ENCODE measurements around the gene C20orf204.

C20orf204 gene

DNA sequence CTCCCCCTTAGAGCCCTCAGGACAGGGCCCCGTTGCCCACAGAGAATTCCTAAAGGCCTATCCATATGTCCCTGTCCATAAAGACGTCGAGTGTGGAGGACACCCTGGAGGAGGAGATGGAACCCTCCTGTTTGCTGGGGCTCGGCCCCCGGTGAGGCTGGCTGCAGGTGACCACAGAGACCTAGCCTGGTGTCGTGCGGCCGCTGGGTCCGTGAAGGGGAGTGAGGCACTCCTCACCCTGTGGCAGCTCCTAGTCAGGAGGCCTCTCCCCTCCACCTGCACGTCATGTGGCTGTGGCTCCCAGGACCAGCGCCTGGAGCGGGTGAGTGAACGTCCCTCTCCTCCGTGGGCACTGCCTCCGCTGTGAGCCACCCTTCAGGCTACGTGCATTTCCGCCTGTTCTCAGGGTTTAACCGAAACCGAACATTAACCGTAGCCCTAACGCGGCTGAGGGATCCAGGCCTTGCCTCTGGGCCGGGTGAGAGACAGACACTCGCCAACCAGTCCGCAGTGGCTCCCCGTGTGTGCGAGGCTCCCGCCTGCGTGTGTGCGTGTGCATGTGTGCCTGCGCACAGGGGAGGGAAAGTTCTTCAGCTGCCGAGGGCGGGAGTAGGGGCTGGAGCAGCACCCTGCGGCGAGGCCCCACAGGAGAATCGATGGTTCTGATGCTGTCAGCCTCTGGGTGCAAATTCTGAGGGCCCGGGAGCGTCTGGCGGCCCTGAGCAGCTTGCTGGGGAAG lies 21.1 kb downstream of the C20orf204 start:
- no peak for DNase-seq

GRCh38 chr20:64057628-64058498 lies 21.9 kb downstream of the C20orf204 start:
- DNase-seq: peak; percentile 84 to 90

- no peak for DNase-seq
Measured at GRCh38 chr20:64058536-64058935, 22.6 kb downstream of the C20orf204 start.

- no peak for DNase-seq
Measured at GRCh38 chr20:64062276-64062595, 26.3 kb downstream of the C20orf204 start.

- DNase-seq: peak; percentile 92 to 94
Measured at GRCh38 chr20:64062596-64063388, 26.8 kb downstream of the C20orf204 start, which contains the start of gene TCEA2. TSS of gene TCEA2 (plus strand) at chr20:64063198. CDS start at chr20:64063313, 115 bp downstream.

DNA sequence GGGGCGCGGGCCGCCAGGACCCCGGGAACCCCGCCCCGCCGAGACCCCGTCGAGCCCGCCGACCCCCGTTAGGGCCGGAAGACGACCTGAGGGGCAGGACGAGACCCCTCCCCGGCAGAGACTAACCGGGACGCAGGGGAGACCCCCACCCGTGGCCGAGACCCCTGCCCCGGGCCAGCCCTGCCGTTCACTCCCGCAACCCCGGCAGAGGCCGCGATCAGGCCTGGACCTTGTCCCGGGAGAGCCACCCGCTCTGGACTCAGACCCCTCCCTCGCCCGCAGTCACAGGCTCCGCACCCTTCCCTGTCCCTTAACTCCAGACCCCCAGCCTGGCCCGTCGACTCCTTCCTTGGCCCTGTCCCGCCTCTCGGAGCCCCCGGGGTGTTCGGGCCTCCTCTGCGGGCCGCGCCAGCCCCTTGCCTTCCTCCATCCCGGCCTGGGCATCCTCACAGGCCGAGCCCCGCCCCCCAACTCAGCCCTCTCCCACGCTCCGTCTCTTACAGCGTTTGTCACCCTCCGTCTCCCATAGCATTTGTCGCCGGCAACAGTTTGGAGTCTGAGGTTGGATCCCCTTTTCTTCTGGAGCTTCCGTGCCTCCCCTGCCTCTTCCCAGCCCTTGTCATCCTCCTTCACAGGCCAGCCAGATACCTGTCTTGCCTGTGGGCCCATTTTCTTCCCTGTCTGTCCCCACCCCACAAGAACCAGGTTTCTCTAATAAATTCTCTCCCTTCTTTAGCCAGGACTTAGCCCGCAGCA lies 27.6 kb downstream of the C20orf204 start:
- DNase-seq: no peak

DNA sequence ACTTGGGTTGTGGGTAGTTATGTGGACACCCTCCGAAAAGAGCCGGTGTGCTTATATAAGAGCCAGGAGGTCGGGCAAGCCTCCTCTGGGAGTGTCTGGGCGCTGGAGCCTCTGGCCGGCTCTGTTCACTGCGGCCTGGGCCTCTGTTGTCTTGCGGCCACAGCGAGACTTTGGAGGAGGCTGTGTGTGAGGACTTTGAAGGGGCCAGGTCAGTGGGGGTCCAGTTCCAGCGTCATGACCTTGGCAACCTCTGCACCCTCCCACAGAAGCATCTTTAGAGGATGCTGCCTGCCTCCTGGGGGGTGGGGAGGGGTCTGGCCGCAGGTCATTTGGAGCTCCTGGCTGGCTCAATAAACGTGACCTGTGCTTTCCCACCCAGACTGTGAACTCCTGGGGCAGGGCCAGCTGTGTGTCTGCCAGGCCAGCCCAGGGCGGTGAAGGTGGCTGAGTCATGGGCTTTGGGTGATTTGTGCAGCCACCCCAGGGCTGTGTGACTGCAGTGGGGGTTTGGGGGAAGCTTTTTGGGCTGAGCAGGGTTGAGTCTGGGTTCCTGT lies 28.2 kb downstream of the C20orf204 start:
- no peak for DNase-seq

- DNase-seq: no peak
Measured at GRCh38 chr20:64065062-64065973, 29.3 kb downstream of the C20orf204 start.

DNA sequence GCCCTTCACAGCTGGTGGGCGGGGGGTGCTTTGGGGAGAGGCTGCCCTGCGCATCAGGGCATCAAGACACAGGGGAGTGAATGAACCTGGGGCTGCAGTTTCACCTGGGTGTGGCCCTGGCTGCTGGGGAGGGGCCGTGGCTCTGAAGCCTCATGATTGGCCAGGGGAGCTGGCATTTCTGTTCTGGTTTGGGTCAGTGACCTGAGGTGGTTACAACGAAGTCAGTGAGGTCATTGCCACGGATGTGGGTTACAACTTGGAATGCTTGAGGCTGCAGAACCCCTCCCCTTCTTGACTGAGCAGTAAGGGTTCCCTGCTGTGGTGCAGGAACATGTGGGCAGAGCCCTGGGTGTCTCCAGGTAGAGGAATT lies 30.0 kb downstream of the C20orf204 start:
- peak; percentile 42 to 49 for DNase-seq

- no peak for DNase-seq
Measured at GRCh38 chr20:64067005-64067632, 31.1 kb downstream of the C20orf204 start.

- no peak for DNase-seq
Measured at GRCh38 chr20:64067733-64068307, 31.8 kb downstream of the C20orf204 start.

DNA sequence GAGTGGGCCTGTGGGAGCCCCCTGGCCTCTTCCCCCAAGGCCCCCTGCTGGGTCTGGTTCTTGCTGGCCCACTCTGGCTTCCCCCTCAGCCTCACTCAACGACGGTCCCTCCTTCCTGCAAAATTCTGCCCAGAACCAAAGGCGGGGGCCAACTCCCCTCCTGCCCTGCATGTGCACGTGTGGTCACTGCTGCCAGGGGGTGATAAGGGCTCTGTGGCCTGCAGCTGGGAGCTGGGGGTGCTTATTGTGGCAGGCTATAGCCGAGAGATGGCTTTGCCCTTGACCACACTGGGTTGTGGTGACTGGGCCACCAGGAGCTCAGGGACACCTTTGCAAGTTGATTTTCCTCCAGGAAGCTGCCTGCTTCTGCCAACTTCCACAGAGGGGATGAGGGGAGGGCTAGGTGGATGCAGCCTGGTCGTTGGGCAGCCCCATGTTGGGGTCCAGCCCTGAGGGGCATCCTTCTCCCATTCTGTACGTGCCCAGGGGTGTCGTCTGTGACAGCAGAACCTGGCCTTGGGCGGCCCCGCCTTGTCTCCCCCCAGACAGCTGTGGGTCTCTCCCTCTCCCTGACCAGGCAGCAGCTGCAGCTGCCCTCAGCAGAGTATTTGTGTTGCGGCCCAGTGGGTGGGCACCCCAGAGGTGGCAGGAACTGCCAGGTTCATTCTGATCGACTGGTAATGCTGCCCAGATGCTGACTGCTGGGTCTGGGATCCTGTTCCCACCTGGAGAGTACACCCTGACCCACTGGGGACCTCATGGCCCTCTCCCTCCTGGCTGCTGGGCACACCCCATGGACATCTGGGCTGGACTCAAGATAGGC lies 32.6 kb downstream of the C20orf204 start:
- no peak for DNase-seq

DNA sequence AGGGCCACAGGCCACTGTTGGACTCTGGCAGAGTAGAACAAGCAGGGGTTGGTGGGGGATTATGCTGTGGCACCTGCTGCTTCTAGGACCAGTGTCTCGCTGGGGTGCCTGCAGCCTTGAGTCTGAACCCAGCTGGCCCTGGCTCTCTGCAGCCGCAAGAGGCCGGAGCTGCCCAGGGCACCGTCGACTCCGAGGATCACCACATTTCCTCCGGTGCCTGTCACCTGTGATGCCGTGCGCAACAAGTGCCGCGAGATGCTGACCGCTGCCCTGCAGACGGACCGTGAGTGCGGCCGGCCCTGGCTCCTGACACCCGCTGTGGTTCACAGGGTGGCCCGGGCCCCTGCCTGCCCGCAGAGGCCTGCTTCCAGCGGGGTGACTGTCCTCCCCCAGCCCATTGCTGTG lies 33.2 kb downstream of the C20orf204 start:
- no peak for DNase-seq

DNA sequence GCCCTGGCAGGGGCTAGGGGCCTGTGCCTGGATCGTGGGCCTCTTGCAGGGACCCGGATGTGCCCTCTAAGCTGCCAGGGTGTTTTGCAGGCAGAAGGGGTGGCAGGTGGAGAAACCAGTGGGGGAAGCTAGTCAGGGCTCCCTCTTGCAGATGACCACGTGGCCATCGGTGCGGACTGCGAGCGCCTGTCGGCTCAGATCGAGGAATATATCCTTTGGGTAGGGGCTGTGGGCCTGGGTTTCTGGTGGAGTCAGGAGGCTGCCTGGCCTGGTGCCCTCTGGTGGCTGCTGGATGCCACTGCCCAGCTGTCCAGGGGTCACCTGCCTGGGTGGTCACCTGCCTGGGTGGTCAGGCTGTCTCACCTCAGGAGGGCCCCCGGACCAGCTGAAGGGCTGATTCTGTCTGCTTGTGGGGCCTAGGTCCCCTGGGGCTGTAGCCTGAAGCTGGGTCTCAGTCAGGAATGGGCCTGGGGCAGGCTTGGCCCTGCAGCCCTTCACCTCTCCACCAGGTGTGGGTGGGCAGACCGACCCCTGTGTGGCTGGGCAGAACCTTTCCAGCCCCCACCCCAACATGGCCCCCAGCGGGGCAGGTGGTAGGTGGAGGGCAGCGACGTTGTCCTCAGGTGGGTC lies 33.7 kb downstream of the C20orf204 start:
- no peak for DNase-seq

GRCh38 chr20:64070244-64070993 lies 34.4 kb downstream of the C20orf204 start:
- DNase-seq: no peak

GRCh38 chr20:64071341-64072332 lies 35.7 kb downstream of the C20orf204 start:
- no peak for DNase-seq

All from stimulated activated CD4-positive, alpha-beta T cell treated with anti-CD3 and anti-CD28 coated beads, Interleukin-2, amount 100 ng/mL, for 48 hours (primary cell).